ENCODE data around the gene SFXN1.

GRCh38 chr5:175548626-175549311 lies 70.4 kb downstream of the SFXN1 start:
- TF ChIP-seq EZH2 (IDR thresholded peaks at IDR 0.05) (no peak), POLR2AphosphoS5 (IDR thresholded peaks at IDR 0.05; ENCODE audit: borderline replicate concordance, low read depth, low read length) (no peak), FOXP2 (optimal IDR thresholded peaks at IDR 0.05; ENCODE audit: control extremely low read depth, extremely low read length, insufficient read depth) (no peak)
